Erythroblast (primary cell): ENCODE results near the gene DIMT1.

Source experiments
- GATA1 ChIP-seq: IDR thresholded peaks from 2 replicates; pipeline ENCODE4 v1.6.1; 2011; ENCODE audit warnings: low read depth, mild to moderate bottlenecking, control low read depth, low read length, moderate library complexity
- POLR2A ChIP-seq: IDR thresholded peaks from 2 replicates; pipeline ENCODE4 v1.6.1; 2011; ENCODE audit warnings: mild to moderate bottlenecking, low read length

GRCh38 chr5:62375627-62376026, 28.1 kb downstream of the DIMT1 start:
- no peak for TF ChIP-seq POLR2A
- TF ChIP-seq GATA1, result no peak
